ENCODE results near the gene C17orf114.

The C17orf114 gene

GRCh38 chr17:4816826-4817225, 14.7 kb upstream of the C17orf114 start:
- no peaks in the 10 kb centered on the region for H3K27me3 ChIP-seq (ENCODE audit: control insufficient read depth, insufficient read depth, low read length)
- no peak overlapping the region for H3K4me2 ChIP-seq (ENCODE audit: low read length)
- H3K4me1 ChIP-seq = no peaks in the 10 kb centered on the region
- no peaks in the 10 kb centered on the region for H3K36me3 ChIP-seq (ENCODE audit: control insufficient read depth, insufficient read depth, low read length)
- no peak overlapping the region for H3K4me3 ChIP-seq (ENCODE audit: low read depth, low read length)
- H2AFZ ChIP-seq = no peak overlapping the region
- H3K79me2 ChIP-seq = no peaks in the 10 kb centered on the region
- H3K9me3 ChIP-seq (ENCODE audit: control insufficient read depth, low read length) = no peaks in the 10 kb centered on the region
- TF ChIP-seq CTCF (IDR thresholded peaks at IDR 0.05) = no peak
- H3K27ac ChIP-seq = no peak overlapping the region
- H3K9ac ChIP-seq = no peak overlapping the region

- H2AFZ ChIP-seq = no peak overlapping the region
- H3K9ac ChIP-seq = no peak overlapping the region
- no peaks in the 10 kb centered on the region for H3K27me3 ChIP-seq (ENCODE audit: control insufficient read depth, insufficient read depth, low read length)
- H3K4me3 ChIP-seq (ENCODE audit: low read depth, low read length) = no peak overlapping the region
- H3K4me1 ChIP-seq = no peaks in the 10 kb centered on the region
- no peak overlapping the region for H3K4me2 ChIP-seq (ENCODE audit: low read length)
- no peak overlapping the region for H3K27ac ChIP-seq
- H3K79me2 ChIP-seq = no peaks in the 10 kb centered on the region
- H3K9me3 ChIP-seq (ENCODE audit: control insufficient read depth, low read length) = no peaks in the 10 kb centered on the region
- no peaks in the 10 kb centered on the region for H3K36me3 ChIP-seq (ENCODE audit: control insufficient read depth, insufficient read depth, low read length)
- no peak for TF ChIP-seq CTCF (IDR thresholded peaks at IDR 0.05)
Observed at GRCh38 chr17:4815043-4815675, 13.0 kb upstream of the C17orf114 start.

- peaks cover 7% of the 10 kb centered on the region for H3K4me1 ChIP-seq
- H3K4me3 ChIP-seq (ENCODE audit: low read depth, low read length) = no peak overlapping the region
- H3K79me2 ChIP-seq = no peaks in the 10 kb centered on the region
- TF ChIP-seq CTCF (IDR thresholded peaks at IDR 0.05) = no peak
- H3K9me3 ChIP-seq (ENCODE audit: control insufficient read depth, low read length) = no peaks in the 10 kb centered on the region
- H2AFZ ChIP-seq = no peak overlapping the region
- no peaks in the 10 kb centered on the region for H3K36me3 ChIP-seq (ENCODE audit: control insufficient read depth, insufficient read depth, low read length)
- no peak overlapping the region for H3K9ac ChIP-seq
- no peaks in the 10 kb centered on the region for H3K27me3 ChIP-seq (ENCODE audit: control insufficient read depth, insufficient read depth, low read length)
- no peak overlapping the region for H3K4me2 ChIP-seq (ENCODE audit: low read length)
- H3K27ac ChIP-seq = no peak overlapping the region
Observed at GRCh38 chr17:4812690-4813089, 10.6 kb upstream of the C17orf114 start.

GRCh38 chr17:4811471-4811870, 9.3 kb upstream of the C17orf114 start:
- peaks cover 8% of the 10 kb centered on the region for H3K4me1 ChIP-seq
- H3K9ac ChIP-seq = no peak overlapping the region
- no peak overlapping the region for H3K4me3 ChIP-seq (ENCODE audit: low read depth, low read length)
- no peaks in the 10 kb centered on the region for H3K36me3 ChIP-seq (ENCODE audit: control insufficient read depth, insufficient read depth, low read length)
- no peak overlapping the region for H3K27ac ChIP-seq
- no peak overlapping the region for H2AFZ ChIP-seq
- H3K9me3 ChIP-seq (ENCODE audit: control insufficient read depth, low read length) = no peaks in the 10 kb centered on the region
- H3K27me3 ChIP-seq (ENCODE audit: control insufficient read depth, insufficient read depth, low read length) = no peaks in the 10 kb centered on the region
- no peak for TF ChIP-seq CTCF (IDR thresholded peaks at IDR 0.05)
- H3K4me2 ChIP-seq (ENCODE audit: low read length) = no peak overlapping the region
- H3K79me2 ChIP-seq = no peaks in the 10 kb centered on the region

- no peak overlapping the region for H3K27ac ChIP-seq
- TF ChIP-seq CTCF (IDR thresholded peaks at IDR 0.05) = no peak
- no peaks in the 10 kb centered on the region for H3K9me3 ChIP-seq (ENCODE audit: control insufficient read depth, low read length)
- no peaks in the 10 kb centered on the region for H3K27me3 ChIP-seq (ENCODE audit: control insufficient read depth, insufficient read depth, low read length)
- H3K4me1 ChIP-seq = peaks cover 8% of the 10 kb centered on the region
- H3K36me3 ChIP-seq (ENCODE audit: control insufficient read depth, insufficient read depth, low read length) = no peaks in the 10 kb centered on the region
- no peak overlapping the region for H3K9ac ChIP-seq
- H3K79me2 ChIP-seq = no peaks in the 10 kb centered on the region
- no peak overlapping the region for H3K4me2 ChIP-seq (ENCODE audit: low read length)
- no peak overlapping the region for H2AFZ ChIP-seq
- no peak overlapping the region for H3K4me3 ChIP-seq (ENCODE audit: low read depth, low read length)
Observed at GRCh38 chr17:4810696-4811290, 8.7 kb upstream of the C17orf114 start.
